HG03025 (cell line): ENCODE measurements around the gene LIN52.

ENCODE experiments used
- ATAC-seq: cut with Tn5 transposase; IDR thresholded peaks from one replicate; pipeline ENCODE4 v1.9.1; 2021; ENCODE audit warnings: mild to moderate bottlenecking, moderate library complexity; ENCODE audit not compliant: unreplicated experiment, low FRiP score

LIN52 gene

DNA sequence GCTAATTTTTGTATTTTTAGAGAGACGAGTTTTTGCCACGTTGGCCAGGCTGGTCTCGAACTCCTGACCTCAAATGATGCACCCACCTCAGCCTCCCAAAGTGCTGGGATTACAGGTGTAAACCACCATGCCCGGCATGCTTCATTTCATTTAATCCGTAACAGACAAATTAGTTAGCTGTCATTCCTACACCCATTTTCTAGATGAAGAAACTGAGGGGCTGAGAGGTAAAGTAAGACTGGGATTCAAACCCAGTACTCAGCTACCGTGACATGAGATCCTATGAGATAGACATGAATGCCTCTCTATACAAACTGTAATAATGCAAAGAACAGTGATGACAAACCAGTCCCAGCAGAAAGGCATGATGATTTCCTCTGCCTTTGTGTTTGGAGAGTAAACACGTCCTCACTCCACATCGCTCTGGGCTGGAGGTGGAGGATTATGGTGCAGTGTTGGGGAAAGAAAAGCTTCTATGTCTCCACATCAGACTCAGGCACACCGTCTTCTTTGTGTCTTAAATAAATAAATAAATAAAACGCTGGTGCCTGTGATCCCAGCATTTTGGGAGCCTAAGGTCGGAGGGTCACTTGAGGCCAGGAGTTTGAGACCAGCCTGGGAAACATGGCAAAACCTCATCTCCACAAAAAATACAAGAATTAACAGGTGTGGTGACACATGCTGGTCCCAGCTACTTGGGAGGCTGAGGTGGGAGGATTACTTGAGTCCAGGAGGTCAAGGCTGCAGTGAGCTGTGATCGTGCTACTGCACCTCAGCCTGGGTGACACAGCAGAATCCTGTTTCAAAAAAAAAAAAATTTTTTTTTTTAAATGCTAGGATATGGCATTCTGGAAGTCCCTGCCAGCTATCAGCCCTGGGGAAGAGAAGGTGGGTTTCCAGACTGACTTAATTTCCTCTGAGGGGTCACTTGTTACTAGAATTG lies 164.9 kb downstream of the LIN52 start:
- no peak for ATAC-seq
